IMR-90 (cell line): ENCODE results near the gene FDXR. TPM values are rescaled to one million over a fixed set of nuclear protein-coding genes. Genes with fewer than 3 reads are reported as not detected.

Source experiments
- ATAC-seq: fragments of 200-7000 bp; cut with Tn5 transposase; 2 replicates; pipeline ENCODE4 v1.9.1; 2020; ENCODE audit warnings: low read depth, mild to moderate bottlenecking, moderate library complexity
- BruUV-seq: library from RNA; stranded (reverse); fragments of 400-500 nt; replicated peaks from 2 replicates; lab custom pipeline; 2021; lab: Mats Ljungman, UMichigan
- CTCF ChIA-PET: fragments of 300-600 bp; formaldehyde crosslinking; extraction: SDS; loops from one replicate; lab custom pipeline; 2021; ENCODE audit warnings: antibody characterized with exemption; lab: Yijun Ruan, JAX
- POLR2A ChIA-PET: fragments of 300-600 bp; sonication (Branson Sonifier 250); formaldehyde crosslinking; loops from one replicate; lab custom pipeline; 2022; ENCODE audit warnings: antibody characterized with exemption; ENCODE audit not compliant: unreplicated experiment; lab: Charles Lee
- DNase-seq: peaks from one replicate; pipeline ENCODE4 v3.0.0; 2013
- H2AFZ ChIP-seq: replicated peaks from 2 replicates; pipeline ENCODE3; 2013; ENCODE audit warnings: low read length, mild to moderate bottlenecking; ENCODE audit not compliant: poor library complexity
- H2AK5ac ChIP-seq: 2 replicates; pipeline ENCODE4 v1.6.1; 2013; ENCODE audit warnings: low read depth, low read length, inconsistent platforms
- H2AK9ac ChIP-seq: replicated peaks from 2 replicates; pipeline ENCODE3; 2013; ENCODE audit warnings: mild to moderate bottlenecking, low read depth, low read length, moderate library complexity; ENCODE audit not compliant: poor library complexity
- H2BK120ac ChIP-seq: 2 replicates; pipeline ENCODE4 v1.6.1; 2013; ENCODE audit warnings: low read depth, low read length, inconsistent platforms
- H2BK15ac ChIP-seq: 3 replicates; pipeline ENCODE4 v1.6.1; 2013; ENCODE audit warnings: low read depth, low read length, inconsistent platforms
- H2BK20ac ChIP-seq: 2 replicates; pipeline ENCODE4 v1.6.1; 2013; ENCODE audit warnings: low read depth, mild to moderate bottlenecking, inconsistent platforms, low read length, moderate library complexity
- H2BK5ac ChIP-seq: 2 replicates; pipeline ENCODE4 v1.6.1; 2013; ENCODE audit warnings: mild to moderate bottlenecking, low read depth, low read length, inconsistent platforms; ENCODE audit not compliant: poor library complexity, severe bottlenecking
- H3K14ac ChIP-seq: replicated peaks from 2 replicates; pipeline ENCODE4 v1.6.1; 2013; ENCODE audit warnings: low read depth, low read length, inconsistent platforms
- H3K18ac ChIP-seq: 2 replicates; pipeline ENCODE4 v1.6.1; 2013; ENCODE audit warnings: low read depth, low read length, control low read depth
- H3K23ac ChIP-seq: 2 replicates; pipeline ENCODE4 v1.6.1; 2013; ENCODE audit warnings: low read depth, low read length, inconsistent platforms
- H3K27ac ChIP-seq: 2 replicates; pipeline ENCODE4 v1.5.1; 2013; ENCODE audit warnings: mild to moderate bottlenecking, control low read depth, low read length; ENCODE audit not compliant: insufficient read depth
- H3K27me3 ChIP-seq: 2 replicates; pipeline ENCODE4 v1.6.1; 2013; ENCODE audit warnings: low read length; ENCODE audit not compliant: control insufficient read depth, insufficient read depth
- H3K36me3 ChIP-seq: 2 replicates; pipeline ENCODE4 v1.6.1; 2013; ENCODE audit warnings: low read length, mixed read lengths; ENCODE audit not compliant: control insufficient read depth, insufficient read depth
- H3K4ac ChIP-seq: 2 replicates; pipeline ENCODE4 v1.6.1; 2013; ENCODE audit warnings: low read depth, low read length, inconsistent platforms
- H3K4me1 ChIP-seq: 2 replicates; pipeline ENCODE4 v1.6.1; 2013; ENCODE audit warnings: low read length, mixed read lengths; ENCODE audit not compliant: control insufficient read depth, insufficient read depth
- H3K4me2 ChIP-seq: 2 replicates; pipeline ENCODE4 v1.6.1; 2013; ENCODE audit warnings: low read depth, mild to moderate bottlenecking, control low read depth, low read length, moderate library complexity
- H3K4me3 ChIP-seq: 2 replicates; pipeline ENCODE4 v1.5.1; 2013; ENCODE audit warnings: low read depth, mild to moderate bottlenecking, control low read depth, low read length, moderate library complexity; ENCODE audit not compliant: insufficient read depth
- H3K56ac ChIP-seq: 2 replicates; pipeline ENCODE4 v1.6.1; 2013; ENCODE audit warnings: low read length, inconsistent platforms; ENCODE audit not compliant: insufficient read depth; ENCODE audit errors: extremely low read depth
- H3K79me1 ChIP-seq, 2 experiments: 2 replicates each; pipeline ENCODE4 v1.6.1; 2013; ENCODE audit warnings: low read length in 2 of 2, inconsistent platforms in 1 of 2, low read depth in 1 of 2
- H3K9ac ChIP-seq: 2 replicates; pipeline ENCODE4 v1.6.1; 2013; ENCODE audit warnings: low read depth, low read length, control low read depth
- H3K9me1 ChIP-seq: 2 replicates; pipeline ENCODE4 v1.6.1; 2013; ENCODE audit warnings: low read length, inconsistent platforms; ENCODE audit not compliant: insufficient read depth
- H3K9me3 ChIP-seq: 2 replicates; pipeline ENCODE4 v1.6.1; 2013; ENCODE audit warnings: low read length; ENCODE audit not compliant: control insufficient read depth, insufficient read depth
- H4K20me1 ChIP-seq: 2 replicates; pipeline ENCODE4 v1.6.1; 2013; ENCODE audit warnings: low read length, inconsistent platforms; ENCODE audit not compliant: insufficient read depth
- H4K5ac ChIP-seq: 2 replicates; pipeline ENCODE4 v1.6.1; 2013; ENCODE audit warnings: mild to moderate bottlenecking, low read depth, low read length, control low read depth
- H4K8ac ChIP-seq, 2 experiments: 2 replicates each; pipeline ENCODE4 v1.6.1; 2013; ENCODE audit warnings: low read depth in 2 of 2, low read length in 2 of 2, control low read depth in 1 of 2, inconsistent platforms in 1 of 2
- H4K91ac ChIP-seq: 2 replicates; pipeline ENCODE4 v1.6.1; 2013; ENCODE audit warnings: low read depth, low read length, inconsistent platforms; ENCODE audit not compliant: insufficient read depth
- BHLHE40 ChIP-seq: fragments of 150-350 bp; IDR thresholded peaks from 2 replicates; pipeline ENCODE4 v1.6.1; 2016; ENCODE audit warnings: mild to moderate bottlenecking, low read depth, low read length
- CEBPB ChIP-seq: IDR thresholded peaks from 2 replicates; pipeline ENCODE4 v1.6.1; 2012; ENCODE audit warnings: low read depth, low read length, improper control_type of control experiment
- CHD1 ChIP-seq: IDR thresholded peaks from 2 replicates; pipeline ENCODE4 v1.6.1; 2012; ENCODE audit warnings: low read depth, low read length, improper control_type of control experiment
- POLR2A ChIP-seq: IDR thresholded peaks from 2 replicates; pipeline ENCODE4 v1.6.1; 2012; ENCODE audit warnings: mild to moderate bottlenecking, low read depth, low read length
- RAD21 ChIP-seq: IDR thresholded peaks from 2 replicates; pipeline ENCODE4 v1.6.1; 2012; ENCODE audit warnings: low read length, improper control_type of control experiment
- RCOR1 ChIP-seq: IDR thresholded peaks from 2 replicates; pipeline ENCODE4 v1.6.1; 2012; ENCODE audit warnings: mild to moderate bottlenecking, low read length, improper control_type of control experiment; ENCODE audit not compliant: insufficient replicate concordance
- WGBS, 2 experiments: methylation state at CpG; one replicate each; pipeline versions ENCODE4 v1.1.5 to v1.1.7; 2013; ENCODE audit warnings: missing lambda C conversion rate in 2 of 2; ENCODE audit not compliant: insufficient read length in 1 of 2; ENCODE audit errors: extremely low coverage in 2 of 2; 5-methylcytosine and 5-hydroxymethylcytosine counted together
- dilution Hi-C: fragments of 300-500 bp; cut with HindIII; formaldehyde crosslinking; loops from one replicate; pipeline ENCODE4 v1.14.3; 2018; ENCODE audit warnings: low sequenced_read_pairs; ENCODE audit not compliant: unreplicated experiment
- in situ Hi-C: fragments of 300-500 bp; cut with MboI; formaldehyde crosslinking; loops from 3 replicates; pipeline ENCODE4 v1.14.3; 2019; ENCODE audit warnings: low sequenced_read_pairs, inconsistent platforms, mixed read lengths
- intact Hi-C: fragments of 100-400 bp; cut with micrococcal nuclease; formaldehyde crosslinking; loops from 2 replicates; pipeline ENCODE4 v1.10.0; 2022
- polyA plus RNA-seq, 3 experiments: library from polyadenylated mRNA; depleted of rRNA; stranded (reverse); fragments of >200 nt; gene quantifications; 2 replicates each; pipeline ENCODE4 v1.2.3, GENCODE V29; 2012; ENCODE audit warnings: low replicate concordance in 1 of 3
- total RNA-seq: library from RNA; depleted of rRNA; stranded (reverse); fragments of >200 nt; gene quantifications from 2 replicates; pipeline ENCODE4 v1.2.3, GENCODE V29; 2012

Gene FDXR
- total and polyA plus RNA-seq, 2 of the 4 experiments (the other 2 are of a cell fraction), result 12.4 to 18.6 TPM

- H3K4me2 ChIP-seq, result no peak overlapping the region
- H3K9me1 ChIP-seq, result peaks cover 16% of the 10 kb centered on the region
- H3K4ac ChIP-seq, result no peak overlapping the region
- no peak overlapping the region for H2BK20ac ChIP-seq
- H3K79me1 ChIP-seq, result peaks cover 14 to 31% of the 10 kb centered on the region in 2 experiments; a peak in 3 of 4 replicates
- no peak for TF ChIP-seq RCOR1
- TF ChIP-seq POLR2A, result no peak
- TF ChIP-seq CEBPB, result no peak
- no peak for TF ChIP-seq BHLHE40
- no peak for TF ChIP-seq RAD21
- TF ChIP-seq CHD1, result no peak
- H3K27me3 ChIP-seq, result no peaks in the 10 kb centered on the region
- H4K20me1 ChIP-seq, result peaks cover 8% of the 10 kb centered on the region; the same call in 1 of the 2 replicates
- ATAC-seq, result no peak
- in situ Hi-C loops, result loop anchor here (5.0 to 25.0 kb wide), 3 partner anchors 77 to 657 kb away; partner anchors contain the start of genes RPL38 and TTYH2
- H2BK120ac ChIP-seq, result no peak overlapping the region
- no peak overlapping the region for H2AK5ac ChIP-seq
- no peak overlapping the region for H3K23ac ChIP-seq
- H3K14ac ChIP-seq, result no peak overlapping the region
- H3K27ac ChIP-seq, result no peak overlapping the region
- no peak overlapping the region for H4K5ac ChIP-seq
- no peak overlapping the region for H3K18ac ChIP-seq
- H3K9ac ChIP-seq, result no peak overlapping the region
- no peak overlapping the region for H3K4me3 ChIP-seq
- no peak overlapping the region for H4K91ac ChIP-seq
- H3K36me3 ChIP-seq, result peaks cover 5% of the 10 kb centered on the region; the same call in 1 of the 2 replicates
- no peaks in the 10 kb centered on the region for H3K9me3 ChIP-seq
- intact Hi-C loops, result loop anchor here (10.0 kb wide), 1 partner anchor 494 kb away; no protein-coding TSS in a partner anchor
- no peak overlapping the region for H2BK5ac ChIP-seq
- no peak overlapping the region for H2BK15ac ChIP-seq
- ChIA-PET CTCF (no interaction called here), POLR2A (no interaction called here)
- no peak overlapping the region for H2AFZ ChIP-seq
- no peak overlapping the region for H3K56ac ChIP-seq
- no peak for DNase-seq
- no peak overlapping the region for H4K8ac ChIP-seq
- BruUV-seq, result no TSS peak
- dilution Hi-C loops, result no loop called here
- WGBS, 2 experiments, result 87% methylated on average over 2 of the region's 6 CpGs; no CpG with 5 or more reads in 1 of the 2 experiments
- H2AK9ac ChIP-seq, result no peak overlapping the region
- peaks cover 11% of the 10 kb centered on the region for H3K4me1 ChIP-seq
These were observed 3.9 kb downstream of the FDXR start for GRCh38 chr17:74868908-74869255.
